KOPT-K1 (cell line): ENCODE data around the gene SPAG7.

ENCODE experiments used
- H3K27ac ChIP-seq: fragments of 200-600 bp; sonication (generic); 2 replicates; pipeline ENCODE4 v1.5.1; 2016; ENCODE audit warnings: antibody characterized with exemption, mild to moderate bottlenecking, low read depth, low read length; ENCODE audit not compliant: poor library complexity, severe bottlenecking
- H3K36me3 ChIP-seq: fragments of 200-600 bp; sonication (generic); 2 replicates; pipeline ENCODE4 v1.5.1; 2017; ENCODE audit warnings: antibody characterized with exemption, mild to moderate bottlenecking, low read length, moderate library complexity; ENCODE audit not compliant: insufficient read depth
- H3K9me3 ChIP-seq: fragments of 200-600 bp; sonication (generic); 2 replicates; pipeline ENCODE4 v1.5.1; 2017; ENCODE audit warnings: antibody characterized with exemption, low read length, mild to moderate bottlenecking; ENCODE audit not compliant: insufficient read depth, poor library complexity, severe bottlenecking

The SPAG7 gene

GRCh38 chr17:4986951-4987766 is 19.5 kb upstream of the SPAG7 start, which contains the start of gene CAMTA2:
TSS of gene CAMTA2 (minus strand) at chr17:4987675. CDS start at chr17:4986222, 1,453 bp downstream.
- peaks cover 9% of the 10 kb centered on the region; the same call in 1 of the 2 replicates for H3K36me3 ChIP-seq
- no peaks in the 10 kb centered on the region for H3K9me3 ChIP-seq
- H3K27ac ChIP-seq, result peak within 1 kb of the TSS; percentile 63

GRCh38 chr17:4986403-4986802 is 18.8 kb upstream of the SPAG7 start:
- Histone ChIP-seq H3K36me3 (peaks cover 17% of the 10 kb centered on the region; the same call in 1 of the 2 replicates), H3K27ac (no peak overlapping the region), H3K9me3 (no peaks in the 10 kb centered on the region)

- H3K36me3 ChIP-seq, result peaks cover 51% of the 10 kb centered on the region
- no peaks in the 10 kb centered on the region for H3K9me3 ChIP-seq
- H3K27ac ChIP-seq, result no peak overlapping the region
Measured at GRCh38 chr17:4982305-4982704, 14.7 kb upstream of the SPAG7 start.

- H3K9me3 ChIP-seq, result no peaks in the 10 kb centered on the region
- no peak overlapping the region for H3K27ac ChIP-seq
- H3K36me3 ChIP-seq, result peaks cover 60% of the 10 kb centered on the region
Measured at GRCh38 chr17:4980644-4981216, 13.1 kb upstream of the SPAG7 start.

- H3K9me3 ChIP-seq, result no peaks in the 10 kb centered on the region
- H3K36me3 ChIP-seq, result peaks cover 67% of the 10 kb centered on the region
- no peak overlapping the region for H3K27ac ChIP-seq
Measured at GRCh38 chr17:4978726-4979125, 11.1 kb upstream of the SPAG7 start.

GRCh38 chr17:4974115-4974670 is 6.6 kb upstream of the SPAG7 start:
- Histone ChIP-seq H3K27ac (no peak overlapping the region), H3K36me3 (peaks cover 70% of the 10 kb centered on the region), H3K9me3 (no peaks in the 10 kb centered on the region)

GRCh38 chr17:4973256-4974114 is 5.9 kb upstream of the SPAG7 start:
- Histone ChIP-seq H3K36me3 (peaks cover 67% of the 10 kb centered on the region), H3K9me3 (no peaks in the 10 kb centered on the region), H3K27ac (no peak overlapping the region)

- H3K27ac ChIP-seq, result no peak overlapping the region
- peaks cover 60% of the 10 kb centered on the region for H3K36me3 ChIP-seq
Measured at GRCh38 chr17:4972752-4973151, 5.1 kb upstream of the SPAG7 start.

GRCh38 chr17:4972322-4972721 is 4.7 kb upstream of the SPAG7 start:
- H3K27ac ChIP-seq, result no peak overlapping the region
- H3K9me3 ChIP-seq, result no peaks in the 10 kb centered on the region
- H3K36me3 ChIP-seq, result peaks cover 55% of the 10 kb centered on the region

More at GRCh38 chr17:4972752-4973151, 5.1 kb upstream of the SPAG7 start:
- no peaks in the 10 kb centered on the region for H3K9me3 ChIP-seq

GRCh38 chr17:4971826-4972225 is 4.2 kb upstream of the SPAG7 start:
- no peak overlapping the region for H3K27ac ChIP-seq
- H3K36me3 ChIP-seq, result peaks cover 50% of the 10 kb centered on the region
- H3K9me3 ChIP-seq, result no peaks in the 10 kb centered on the region

GRCh38 chr17:4970273-4970672 is 2.7 kb upstream of the SPAG7 start:
- no peaks in the 10 kb centered on the region for H3K9me3 ChIP-seq
- H3K27ac ChIP-seq, result no peak overlapping the region
- peaks cover 46% of the 10 kb centered on the region for H3K36me3 ChIP-seq

- Histone ChIP-seq H3K27ac (no peak overlapping the region), H3K36me3 (peaks cover 46% of the 10 kb centered on the region), H3K9me3 (no peaks in the 10 kb centered on the region)
Measured at GRCh38 chr17:4969551-4970173, 2.0 kb upstream of the SPAG7 start.

- no peaks in the 10 kb centered on the region for H3K9me3 ChIP-seq
- H3K36me3 ChIP-seq, result peaks cover 43% of the 10 kb centered on the region
- H3K27ac ChIP-seq, result peak overlapping the region; percentile 84
Measured at GRCh38 chr17:4969047-4969550, 1.5 kb upstream of the SPAG7 start.

- no peaks in the 10 kb centered on the region for H3K9me3 ChIP-seq
- peaks cover 38% of the 10 kb centered on the region for H3K36me3 ChIP-seq
- H3K27ac ChIP-seq, result peak overlapping the region; percentile 84
Measured at GRCh38 chr17:4968486-4969046, 949 bp upstream of the SPAG7 start.
